GM19025 (cell line): Measurements from ENCODE around the gene ZBTB20.
A peak's percentile ranks its signal among the peaks of the same experiment; 100 is the strongest.

ENCODE experiments used
- ATAC-seq: cut with Tn5 transposase; IDR thresholded peaks from one replicate; pipeline ENCODE4 v1.9.1; 2021; ENCODE audit warnings: mild to moderate bottlenecking, low read depth, moderate library complexity; ENCODE audit not compliant: unreplicated experiment

ZBTB20 gene

DNA sequence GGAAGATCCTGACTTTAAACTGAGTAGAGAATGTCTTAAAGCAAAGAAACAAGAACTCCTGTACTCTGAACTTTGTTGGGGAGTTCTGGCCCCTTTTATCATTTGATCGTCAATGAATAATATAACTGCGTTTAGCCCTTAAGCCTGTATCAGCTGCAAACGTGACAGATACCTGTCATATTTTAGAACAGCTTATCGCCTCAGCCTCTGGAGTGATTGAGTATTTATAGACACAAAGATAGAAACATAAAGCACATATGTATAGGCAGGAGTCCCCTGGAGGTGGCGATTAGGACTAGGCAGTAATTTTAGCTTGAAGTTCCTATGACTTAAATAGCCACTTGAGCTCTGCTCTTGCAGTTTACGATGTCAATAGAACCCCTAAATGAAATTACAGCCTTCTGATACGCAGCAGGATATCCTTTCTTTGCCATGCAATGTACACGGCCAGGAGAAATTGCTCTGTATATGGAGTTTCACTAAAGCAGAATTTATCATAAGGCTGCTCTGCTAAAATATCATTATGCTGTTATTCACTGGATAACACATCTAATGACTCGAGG lies 531.5 kb downstream of the ZBTB20 start:
- no peak for ATAC-seq

DNA sequence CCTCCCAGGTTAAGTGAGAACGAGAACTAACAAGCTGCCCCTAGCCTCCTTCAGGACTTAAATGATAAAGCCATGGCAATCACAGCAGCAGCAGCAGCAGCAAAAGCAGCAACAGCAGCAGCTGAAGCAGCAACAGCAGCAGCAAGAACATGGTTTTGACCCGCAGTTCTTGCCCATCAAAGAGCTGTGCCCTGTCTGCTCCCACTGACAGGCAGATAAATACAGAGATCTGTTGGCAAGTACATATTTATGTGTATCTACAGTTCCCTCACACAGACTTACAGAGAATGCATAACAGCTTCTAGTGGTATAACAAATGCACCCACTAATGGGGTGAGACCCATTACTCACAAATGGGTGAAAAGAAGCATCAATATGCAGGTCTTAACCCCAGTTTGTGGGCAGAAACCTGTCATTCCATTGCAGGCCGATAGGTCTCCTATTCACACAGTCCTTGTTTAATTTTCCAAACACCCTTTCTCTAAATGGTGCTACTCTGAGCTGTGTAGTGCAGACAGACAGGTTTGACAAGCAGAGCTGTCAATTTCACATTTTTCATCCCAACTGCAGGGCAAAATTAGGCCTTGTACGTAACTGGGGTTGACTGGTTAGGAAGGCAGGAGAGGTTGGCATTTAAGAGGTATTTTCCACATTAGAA lies 537.0 kb downstream of the ZBTB20 start:
- ATAC-seq = no peak

DNA sequence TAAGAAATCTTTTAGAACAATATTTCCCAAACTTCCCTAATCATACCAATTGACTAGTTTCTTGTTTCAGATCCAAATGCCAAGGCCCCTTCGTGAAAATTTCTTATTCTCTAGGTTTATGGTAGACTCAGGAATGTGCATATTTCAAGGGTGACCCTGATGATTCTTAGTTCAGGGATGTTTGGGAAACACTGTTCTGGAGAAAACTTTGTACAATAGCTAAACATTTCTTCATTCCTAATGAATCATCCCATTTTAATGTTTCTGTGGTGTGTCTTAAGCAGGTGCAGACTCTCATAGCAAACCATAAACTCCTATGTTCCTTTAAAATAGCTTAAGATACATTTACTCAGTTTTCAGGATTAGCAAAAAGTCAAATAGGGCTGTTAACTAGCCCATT lies 538.8 kb downstream of the ZBTB20 start:
- no peak for ATAC-seq

DNA sequence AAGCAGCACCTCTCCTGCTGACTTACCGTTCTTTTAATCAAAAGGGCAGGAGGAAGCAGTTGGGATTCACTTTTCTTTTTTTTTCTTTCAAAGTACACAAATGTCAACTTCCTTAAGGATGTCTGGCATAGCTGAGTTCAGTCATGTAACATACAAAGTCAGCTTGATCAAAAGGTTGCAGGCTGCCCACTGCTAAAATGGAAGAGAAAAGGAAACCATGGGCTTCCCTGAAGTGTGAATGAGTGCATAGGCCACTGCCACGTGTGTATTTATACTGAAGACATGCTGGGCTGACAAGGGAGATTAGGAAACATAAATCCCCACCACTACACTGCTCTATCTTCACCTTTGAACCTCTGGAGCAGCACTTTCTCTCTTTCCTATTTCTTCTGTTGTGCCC lies 540.8 kb downstream of the ZBTB20 start:
- no peak for ATAC-seq

DNA sequence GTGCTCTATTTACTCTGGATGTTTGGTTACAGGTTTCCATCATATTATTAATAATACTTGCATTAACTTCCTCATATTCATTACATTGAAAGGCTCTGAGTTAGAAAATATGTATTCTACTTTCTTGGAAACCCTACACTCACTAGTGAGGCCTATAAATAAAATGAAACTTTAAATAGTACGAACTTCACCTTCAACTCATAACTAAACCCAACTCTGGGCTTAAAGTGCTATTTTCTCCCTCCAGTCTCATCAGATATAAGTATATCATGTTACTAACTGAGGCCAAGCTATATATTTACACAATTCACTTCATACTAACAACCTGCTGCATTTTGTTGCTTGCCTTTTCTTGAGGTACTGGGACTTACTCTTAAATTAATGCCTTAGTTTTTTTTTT lies 546.5 kb downstream of the ZBTB20 start:
- no peak for ATAC-seq

DNA sequence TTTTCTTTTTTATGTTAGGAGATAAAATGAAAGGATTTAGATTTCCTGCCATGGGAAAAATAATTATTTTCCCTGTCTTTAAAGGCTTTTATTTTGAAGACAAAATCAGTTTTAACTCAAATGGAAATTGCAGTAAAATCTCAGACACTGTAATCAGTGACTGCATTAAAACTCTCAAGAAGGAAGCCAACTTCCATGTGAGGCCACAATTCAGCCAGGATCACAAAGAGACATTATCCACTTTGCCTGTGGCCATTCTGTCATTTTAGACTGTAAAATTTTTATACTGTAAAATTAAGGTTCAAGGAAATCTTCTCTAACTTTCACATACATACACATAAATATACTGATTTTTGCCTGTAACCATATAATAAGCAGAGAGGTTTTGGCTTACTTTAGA lies 549.2 kb downstream of the ZBTB20 start:
- ATAC-seq = no peak

DNA sequence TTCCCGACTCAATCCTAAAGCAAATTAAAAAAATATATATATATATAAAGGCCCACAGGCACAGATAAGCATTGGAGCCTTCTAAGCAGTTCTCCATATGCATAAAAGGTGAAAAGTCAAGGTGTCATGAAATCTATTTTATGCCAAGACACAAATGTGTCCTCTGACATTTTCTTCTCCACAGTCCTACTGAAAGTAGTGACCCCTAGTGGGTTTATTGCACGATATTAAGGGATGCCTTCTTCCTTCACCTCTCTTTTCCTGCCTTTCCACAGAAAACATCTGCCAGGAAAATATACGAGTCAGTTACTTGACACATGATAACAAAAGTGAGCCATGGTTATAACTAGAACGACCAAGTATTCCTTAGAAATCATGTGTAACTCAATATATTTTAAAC lies 550.1 kb downstream of the ZBTB20 start:
- ATAC-seq = no peak

DNA sequence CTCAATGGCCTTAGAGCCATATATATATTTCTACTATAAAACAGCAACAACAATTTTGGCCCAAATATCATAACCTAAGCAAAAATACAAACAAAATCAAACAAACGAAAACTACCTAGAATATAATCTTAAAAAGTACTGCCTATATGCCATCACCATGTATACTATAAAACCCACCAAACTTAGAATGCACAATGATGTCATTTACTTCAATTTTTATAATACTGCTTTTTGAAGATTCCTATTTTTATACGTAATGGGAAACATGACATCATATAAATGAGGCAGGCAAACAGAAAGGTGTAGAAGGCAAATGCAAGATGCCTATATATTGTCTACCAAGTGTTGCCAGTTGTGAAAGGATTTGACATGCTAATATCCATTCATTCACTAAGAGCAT lies 550.9 kb downstream of the ZBTB20 start:
- no peak for ATAC-seq

DNA sequence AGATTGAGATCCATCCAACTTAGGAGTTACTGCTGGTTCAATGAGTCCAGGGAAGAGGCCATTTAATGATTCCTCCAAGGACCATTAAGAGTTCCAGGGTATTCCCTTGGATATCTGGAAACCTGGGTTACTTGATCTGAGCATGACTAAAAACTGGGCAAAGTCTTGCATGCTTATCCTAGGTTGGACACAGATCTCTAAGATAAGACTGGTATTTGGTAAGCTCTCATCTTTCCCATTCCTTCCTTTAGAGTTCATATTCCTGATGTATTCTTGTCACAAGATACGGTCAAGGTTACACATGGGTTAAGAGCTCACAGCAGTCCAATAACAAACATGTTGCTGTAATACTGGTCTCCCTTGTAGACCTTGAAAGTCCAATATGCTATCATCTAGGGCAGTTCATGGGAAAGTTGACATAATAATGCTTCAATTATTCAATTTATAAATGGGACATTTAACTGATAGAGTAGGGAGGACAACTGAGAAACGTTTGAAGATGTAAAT lies 551.5 kb downstream of the ZBTB20 start:
- ATAC-seq = no peak

DNA sequence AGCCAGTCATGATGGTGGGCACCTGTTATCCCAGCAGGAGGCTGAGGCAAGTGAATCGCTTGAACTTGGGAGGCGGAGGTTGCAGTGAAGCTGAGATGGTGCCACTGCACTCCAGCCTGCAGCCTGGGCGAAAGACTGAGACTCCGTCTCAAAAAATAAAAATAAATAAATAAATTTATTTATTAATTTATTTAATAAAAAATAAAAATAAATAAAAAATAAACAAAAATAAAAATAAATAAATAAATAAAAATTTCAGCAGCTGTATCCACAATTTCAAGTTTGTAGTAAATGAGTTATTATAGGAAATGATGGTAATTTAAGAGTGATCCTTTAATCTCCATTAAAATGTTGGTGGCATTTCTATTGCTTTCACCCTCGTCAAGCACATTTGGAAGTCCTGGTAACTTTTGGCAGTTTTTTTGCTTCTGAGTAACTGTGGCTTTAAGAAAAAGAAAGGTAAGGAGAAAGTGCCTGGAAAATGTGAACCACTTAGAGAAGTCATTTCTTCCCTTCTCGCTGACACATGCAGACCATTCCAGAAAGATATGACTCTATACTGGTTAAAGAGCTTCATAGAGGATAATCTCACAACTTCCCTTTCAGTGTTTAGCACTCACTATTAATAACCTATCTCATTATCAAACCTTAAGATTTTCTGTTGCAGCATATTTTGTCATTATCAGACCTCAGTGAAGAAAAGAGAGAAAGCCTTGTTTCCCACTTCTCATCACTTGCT lies 556.6 kb downstream of the ZBTB20 start:
- no peak for ATAC-seq

DNA sequence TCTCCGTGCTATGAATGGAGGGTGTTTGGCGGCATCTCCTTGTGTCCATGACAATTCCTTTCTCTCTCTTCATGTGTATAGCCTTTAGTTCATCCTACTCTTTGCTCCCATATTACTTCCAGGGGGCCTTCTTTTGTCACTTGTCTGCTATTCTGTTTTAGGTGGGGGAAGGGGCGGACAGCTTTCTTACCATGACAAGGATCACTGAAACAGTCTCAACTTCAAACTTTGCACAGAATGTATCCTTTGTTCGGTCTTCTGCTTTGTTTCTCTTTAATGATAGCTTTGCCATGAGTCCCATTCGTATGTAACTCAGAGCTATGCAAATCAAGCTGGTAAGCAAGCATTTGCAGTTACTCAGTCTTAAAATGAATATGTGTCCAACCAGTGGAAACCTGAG lies 559.1 kb downstream of the ZBTB20 start:
- no peak for ATAC-seq

DNA sequence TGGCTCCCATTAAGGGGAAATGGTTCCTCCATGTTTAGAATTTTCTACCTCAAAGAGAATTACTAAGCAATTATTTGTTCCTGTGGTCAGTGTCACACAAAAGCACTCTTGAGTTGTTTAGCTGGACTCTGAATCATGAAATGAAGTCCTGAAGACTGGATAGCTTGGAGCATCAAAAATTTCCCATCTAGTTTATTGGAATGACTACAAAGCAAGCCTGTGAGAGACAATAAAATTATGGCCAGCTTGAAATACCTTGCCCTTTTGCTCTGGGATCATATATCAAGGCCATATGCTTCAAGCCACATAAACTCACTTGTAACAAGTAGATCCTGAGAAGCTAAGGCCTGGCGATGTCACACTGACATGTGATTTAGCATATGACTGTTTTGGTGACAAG lies 561.0 kb downstream of the ZBTB20 start:
- no peak for ATAC-seq

DNA sequence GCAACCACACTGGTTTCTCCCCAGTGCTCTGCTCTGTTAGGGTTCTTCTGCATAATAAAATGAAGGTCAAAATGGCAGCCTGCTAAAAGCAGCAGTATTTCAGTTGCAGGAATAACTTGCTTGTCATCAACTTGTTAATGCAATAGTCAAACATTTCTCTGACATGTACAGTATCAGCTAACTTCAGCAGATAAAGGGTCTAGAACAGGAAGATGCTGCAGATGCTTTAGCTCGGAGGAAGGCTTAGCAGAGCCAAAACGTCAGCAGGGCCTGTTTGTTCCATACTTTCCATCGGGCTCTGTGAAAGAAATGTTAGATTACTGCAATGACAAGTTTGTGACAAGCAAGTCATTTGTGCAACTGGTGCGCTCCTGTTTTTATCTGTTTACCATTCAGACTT lies 561.4 kb downstream of the ZBTB20 start:
- ATAC-seq = no peak

DNA sequence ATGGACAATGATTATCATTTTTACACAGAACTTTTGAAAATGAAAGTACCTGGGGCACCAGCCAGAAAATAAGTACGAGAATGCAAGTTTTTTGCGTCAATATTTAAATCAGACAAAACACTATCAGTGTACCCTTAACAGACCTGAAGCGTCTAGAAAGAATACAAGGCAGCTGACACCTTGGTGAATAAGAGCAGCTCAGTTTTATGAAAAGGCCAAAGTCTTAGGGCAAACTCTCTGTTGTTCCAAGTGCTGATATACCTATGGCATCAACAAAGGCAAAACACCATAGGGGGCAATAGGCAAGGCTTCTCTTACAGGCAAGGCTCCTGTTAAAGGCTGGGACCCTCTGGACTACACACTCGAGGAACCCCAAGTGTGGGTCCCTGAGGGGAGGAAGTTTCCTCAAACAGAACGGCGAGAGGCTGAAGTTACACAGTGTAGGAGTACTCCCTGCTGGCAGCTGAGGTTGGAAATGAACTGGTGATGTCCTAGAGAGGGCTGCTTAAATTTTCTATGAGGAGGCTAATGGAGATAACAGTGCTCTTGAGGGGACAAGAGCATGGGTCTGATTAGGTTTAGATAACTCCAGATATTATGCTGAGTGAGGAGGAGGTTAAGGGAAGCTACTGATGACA lies 562.2 kb downstream of the ZBTB20 start:
- ATAC-seq = no peak

DNA sequence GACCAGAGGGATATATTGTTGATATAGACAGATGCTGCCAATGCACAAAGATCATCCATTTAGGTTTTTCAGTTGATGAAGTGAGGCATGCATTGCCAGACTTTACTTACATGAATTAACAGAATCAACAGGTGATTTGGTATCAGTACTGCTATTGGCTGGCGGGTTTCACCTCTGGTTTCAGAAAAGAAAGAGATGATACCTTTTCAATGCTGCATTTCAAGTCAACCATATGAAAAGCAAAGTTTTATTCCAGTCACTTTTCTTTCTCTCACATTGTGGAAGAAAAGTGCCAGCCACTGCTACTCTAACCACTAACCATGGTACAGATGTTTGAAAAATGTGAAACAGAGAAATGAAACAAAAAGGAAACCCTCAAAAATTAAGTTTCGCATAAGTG lies 564.2 kb downstream of the ZBTB20 start:
- peak; percentile 77 for ATAC-seq

DNA sequence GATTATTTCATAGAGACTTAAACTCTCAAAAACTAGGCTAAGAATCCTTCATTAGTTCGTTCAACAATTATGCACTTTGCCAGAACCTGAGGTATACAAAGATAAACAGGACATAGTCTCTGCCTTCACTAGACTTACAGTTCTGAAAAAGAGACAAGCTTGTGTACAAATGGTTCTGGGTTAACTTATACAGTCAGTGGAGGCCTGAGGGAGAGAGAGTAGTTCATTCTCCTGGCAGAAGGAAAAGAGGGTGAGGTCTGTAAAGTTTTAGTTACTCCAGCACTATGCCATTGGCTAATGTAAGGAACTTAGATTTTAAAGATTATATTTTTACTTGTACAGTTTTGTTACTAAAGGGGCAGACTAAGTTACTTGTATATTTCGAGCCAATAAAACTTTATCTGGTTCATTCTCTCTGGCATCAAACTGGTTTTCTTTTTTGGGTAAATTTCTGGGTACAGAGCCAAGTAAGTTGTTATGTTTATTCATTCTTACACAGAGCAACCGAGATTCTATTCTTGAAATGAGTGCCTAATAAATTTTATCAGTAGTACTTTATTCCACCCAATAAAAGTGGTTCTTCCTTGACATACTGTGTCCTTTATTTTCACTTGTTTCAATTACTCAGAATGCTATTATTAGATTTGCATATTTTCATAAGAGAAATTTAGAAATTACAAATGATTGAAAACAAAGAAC lies 574.6 kb downstream of the ZBTB20 start:
- ATAC-seq = no peak

DNA sequence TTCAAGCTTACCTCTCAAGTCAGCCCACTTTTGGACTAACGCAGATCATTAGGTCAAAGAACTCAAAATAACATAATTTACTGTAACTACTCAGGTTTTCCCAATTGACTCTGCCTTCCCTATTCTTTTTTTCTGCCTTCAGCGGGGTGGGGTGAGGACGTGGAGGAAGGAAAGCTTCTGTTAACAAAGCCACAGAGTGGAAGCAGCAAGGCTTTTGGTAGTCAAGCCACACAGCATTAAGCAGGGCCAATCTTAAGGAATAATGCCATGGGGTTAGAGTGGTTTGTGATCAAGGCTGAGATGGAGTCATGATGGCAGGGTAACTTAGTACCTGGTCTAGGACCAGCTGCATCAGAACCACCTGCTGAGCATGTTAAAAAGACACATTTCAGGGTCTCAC lies 575.7 kb downstream of the ZBTB20 start:
- no peak for ATAC-seq

DNA sequence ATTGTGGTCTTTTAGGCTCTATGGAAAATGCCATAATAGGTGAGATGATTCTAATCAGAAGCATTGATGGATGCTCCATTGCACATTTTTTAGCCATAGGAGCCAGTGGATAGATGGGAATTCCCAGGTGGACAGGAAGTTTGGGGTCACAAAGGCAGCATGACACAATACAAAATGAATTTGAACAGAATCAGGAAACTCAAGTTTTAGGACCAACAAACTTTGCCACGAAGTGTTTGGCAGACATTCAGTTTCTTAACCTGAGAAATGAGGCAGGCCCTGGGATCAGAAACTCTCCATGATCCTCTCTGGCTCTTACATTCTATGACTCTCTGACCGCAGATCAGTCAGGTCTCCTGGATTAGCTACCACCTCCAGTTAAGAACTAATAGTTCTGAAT lies 577.9 kb downstream of the ZBTB20 start:
- ATAC-seq = no peak

DNA sequence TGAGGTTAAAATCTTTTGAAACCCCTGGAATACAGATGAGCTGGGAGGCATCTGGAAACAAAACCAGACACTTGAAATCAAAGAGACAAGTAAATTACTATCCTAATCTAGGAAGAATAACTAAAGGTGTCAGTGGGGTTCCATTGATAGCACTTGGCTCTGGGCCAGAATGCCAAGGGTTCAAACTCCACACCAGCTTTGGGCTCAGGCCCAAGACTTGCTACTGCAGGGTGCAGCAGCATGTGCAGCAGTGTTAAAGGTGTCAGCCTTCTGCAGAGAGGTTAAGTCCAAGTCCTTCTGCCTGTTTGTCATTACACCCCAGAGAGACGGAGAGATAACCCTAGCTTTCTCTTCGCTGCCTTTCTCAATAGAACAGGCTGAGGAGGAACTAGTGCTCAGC lies 579.3 kb downstream of the ZBTB20 start:
- ATAC-seq = no peak

DNA sequence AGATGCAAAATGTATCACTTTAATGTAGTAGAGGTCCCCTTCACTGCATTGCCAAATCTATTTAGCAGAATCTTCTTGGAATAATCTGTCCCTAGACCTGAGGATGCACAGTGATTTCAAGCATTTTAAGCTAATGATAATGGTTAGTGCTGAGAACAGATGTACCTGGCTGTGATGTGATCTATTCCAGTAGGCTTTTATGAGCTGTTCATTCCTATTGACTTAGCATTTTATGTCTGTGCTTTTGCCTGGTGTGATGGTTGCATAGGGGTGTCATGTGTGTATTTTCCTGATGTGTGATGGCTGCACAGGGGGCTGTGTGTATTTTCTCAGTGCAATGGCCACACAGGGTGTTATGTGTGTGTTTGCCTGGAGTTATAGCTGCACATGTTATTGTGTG lies 580.3 kb downstream of the ZBTB20 start:
- no peak for ATAC-seq
